G401 (cell line): ENCODE results near the gene CXorf49B. TPM values are rescaled to one million over a fixed set of nuclear protein-coding genes. Genes with fewer than 3 reads are reported as not detected.

ENCODE experiments used
- DNase-seq: peaks from one replicate; pipeline ENCODE4 v3.0.0-alpha.2; 2015; ENCODE audit warnings: low spot score
- in situ Hi-C: cut with HindIII; loops from 2 replicates; pipeline ENCODE4 v1.10.0; 2016; ENCODE audit warnings: low sequenced_read_pairs, mixed read lengths
- total RNA-seq: library from RNA; depleted of rRNA; stranded (reverse); fragments of >200 nt; shearing (Covaris generic); gene quantifications from 2 replicates; pipeline ENCODE4 v1.2.3, GENCODE V29; 2014; rRNA removed

Gene CXorf49B
- total RNA-seq, 1 experiment from 2014 or later: not detected

DNA sequence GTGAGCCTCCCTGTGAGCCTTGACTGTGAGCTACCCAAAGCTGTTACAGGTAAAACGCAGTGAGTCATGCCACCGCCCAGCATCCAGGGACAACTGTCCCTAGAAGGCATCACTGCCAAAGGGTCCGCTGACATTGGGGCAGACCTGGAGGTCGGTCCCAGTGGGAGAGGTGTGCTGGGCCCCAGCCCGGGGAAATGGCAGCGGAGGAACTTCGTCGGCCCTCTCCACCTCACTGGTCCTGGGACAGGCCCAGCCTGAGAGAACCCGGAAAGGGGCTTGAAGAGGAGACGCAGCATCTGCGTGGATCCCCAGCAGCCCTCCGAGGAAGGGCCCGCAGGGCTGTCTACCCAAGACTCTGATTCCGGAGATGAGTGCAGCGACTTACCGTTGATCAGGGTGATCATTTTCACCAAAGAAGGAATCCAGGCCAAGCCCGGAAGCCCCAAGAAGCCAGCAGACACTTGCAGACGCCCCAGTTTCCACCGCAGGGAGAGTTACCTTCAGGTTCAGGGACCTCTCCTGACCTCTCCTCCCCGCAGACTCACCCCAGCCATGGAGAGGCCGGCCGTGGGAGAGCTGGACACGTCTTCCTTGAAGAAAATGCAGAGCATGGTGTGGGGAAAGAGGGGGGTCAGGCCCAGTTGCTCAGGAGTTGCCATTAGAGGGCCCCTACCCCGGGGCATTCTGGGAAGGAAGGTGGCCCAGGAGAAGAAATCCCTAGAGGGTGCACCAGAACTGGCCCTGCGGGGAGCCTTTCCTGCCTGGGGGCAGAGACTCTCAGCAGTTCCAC, 51.2 kb downstream of the CXorf49B start:
- no peak for DNase-seq
- in situ Hi-C loops: no loop called here

DNA sequence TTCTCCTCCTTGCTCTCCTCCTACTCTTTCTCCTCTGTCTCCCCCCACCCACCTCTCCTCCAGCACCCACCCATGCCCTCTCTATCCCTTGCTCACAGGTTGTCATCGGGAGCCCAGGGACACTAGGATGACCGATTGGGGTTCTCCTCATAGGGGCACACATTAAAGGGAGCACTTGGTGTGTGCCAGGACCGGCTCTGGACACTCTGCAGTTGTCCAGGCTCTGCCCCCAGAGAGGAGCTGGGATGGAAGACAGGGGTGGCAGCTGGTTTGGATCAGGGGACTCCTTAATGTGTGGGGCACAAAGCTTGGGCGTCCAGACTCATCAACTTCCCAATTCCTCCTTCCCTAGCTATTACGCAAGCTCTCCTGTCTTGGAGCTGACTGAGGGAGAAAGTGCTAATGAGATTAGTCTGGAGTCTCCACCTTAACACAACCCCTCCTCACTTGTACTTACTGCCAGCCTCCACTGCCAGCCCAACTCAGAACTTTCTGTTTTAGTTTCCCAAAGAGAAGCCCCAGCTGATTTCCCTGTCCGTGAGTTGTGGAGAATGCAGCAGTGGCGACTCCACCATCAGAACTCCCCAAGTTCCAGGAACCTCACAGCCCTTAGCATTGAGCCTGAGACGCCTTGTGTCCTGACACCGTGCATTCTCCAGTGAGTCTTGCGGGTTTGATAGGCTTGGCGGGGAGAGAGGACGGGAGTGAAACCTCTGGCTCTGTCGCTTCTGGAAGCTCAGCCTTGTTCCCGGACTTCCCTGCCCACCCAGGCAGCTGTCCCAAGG, 52.2 kb downstream of the CXorf49B start:
- in situ Hi-C loops: no loop called here
- DNase-seq: no peak

DNA sequence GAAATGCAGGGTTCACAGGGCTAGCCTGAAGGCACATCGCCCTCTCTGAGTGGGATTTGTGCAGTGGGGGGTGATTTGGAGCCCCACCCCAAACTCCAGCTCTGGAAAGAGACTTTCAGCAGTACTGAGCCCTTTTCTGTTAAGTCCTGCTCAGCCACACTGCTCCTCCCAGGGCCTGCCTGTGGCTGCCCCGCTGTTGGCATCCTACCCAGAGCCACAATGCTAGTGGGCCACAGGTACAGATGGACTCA, 52.7 kb downstream of the CXorf49B start:
- peak; percentile 3 for DNase-seq
- in situ Hi-C loops: no loop called here

Other genes with a start within 250 kb of the CXorf49B start
- 38.2 and 52.8 TPM in 2 replicates for gene OGT, start 230.2 kb upstream of the CXorf49B start, total RNA-seq
- 1.0 and 3.2 TPM in 2 replicates for gene GCNA, start 184.9 kb upstream of the CXorf49B start, total RNA-seq
- gene CXCR3, start 144.8 kb upstream of the CXorf49B start, total RNA-seq: not detected in 2 replicates
- not detected in 2 replicates for gene CXorf49, start 45.1 kb upstream of the CXorf49B start, total RNA-seq
- 0.31 and 0.61 TPM in 2 replicates for gene NHSL2, start 147.5 kb downstream of the CXorf49B start, total RNA-seq